Lower lobe of right lung (tissue), 2 donors: Measurements from ENCODE around the gene SPRY4. TPM values are rescaled to one million over a fixed set of nuclear protein-coding genes. Genes with fewer than 3 reads are reported as not detected.

Experiments used
- ATAC-seq, 2 donors: fragments of 200-7000 bp; cut with Tn5 transposase; one replicate each; pipeline ENCODE4 v1.9.1; 2020 to 2022; ENCODE audit warnings: mild to moderate bottlenecking in 2 of 2, moderate library complexity in 2 of 2
- DNase-seq: peaks from one replicate; pipeline ENCODE4 v3.0.0-alpha.2; 2020
- H3K27ac ChIP-seq: fragments of 200-600 bp; one replicate; pipeline ENCODE4 v1.8.0; 2022
- H3K27me3 ChIP-seq: fragments of 200-600 bp; one replicate; pipeline ENCODE4 v1.8.0; 2022; ENCODE audit warnings: low read depth
- H3K36me3 ChIP-seq: fragments of 200-600 bp; one replicate; pipeline ENCODE4 v1.8.0; 2022; ENCODE audit warnings: mild to moderate bottlenecking
- H3K4me1 ChIP-seq: fragments of 200-600 bp; one replicate; pipeline ENCODE4 v1.8.0; 2022
- H3K4me3 ChIP-seq: fragments of 200-600 bp; one replicate; pipeline ENCODE4 v1.8.0; 2022; ENCODE audit warnings: mild to moderate bottlenecking
- H3K9me3 ChIP-seq: fragments of 200-600 bp; one replicate; pipeline ENCODE4 v1.8.0; 2022
- intact Hi-C: fragments of 100-400 bp; cut with DNase I; formaldehyde crosslinking; loops from one replicate; pipeline ENCODE4 v1.11.0; 2022
- total RNA-seq: library from RNA; stranded (reverse); fragmentation: NEBNext Ultra II Directional; extraction: Animal tissue kit (Norgen Biotek cat#: 25700); gene quantifications from one replicate; pipeline ENCODE4 v1.2.1, GENCODE V29; 2021
- TF ChIP-seq, protein P1 (sequence below): fragments of 200-600 bp; IDR thresholded peaks from one replicate; pipeline ENCODE4 v1.8.0; 2022; ENCODE audit warnings: antibody characterized with exemption, mild to moderate bottlenecking
- donor health status: DM: no; HTN: yes; CAD: no; lungs with severe emphysema.

The SPRY4 gene
- total RNA-seq, 1 donor from 2014 or later, result 42.7 TPM

DNA sequence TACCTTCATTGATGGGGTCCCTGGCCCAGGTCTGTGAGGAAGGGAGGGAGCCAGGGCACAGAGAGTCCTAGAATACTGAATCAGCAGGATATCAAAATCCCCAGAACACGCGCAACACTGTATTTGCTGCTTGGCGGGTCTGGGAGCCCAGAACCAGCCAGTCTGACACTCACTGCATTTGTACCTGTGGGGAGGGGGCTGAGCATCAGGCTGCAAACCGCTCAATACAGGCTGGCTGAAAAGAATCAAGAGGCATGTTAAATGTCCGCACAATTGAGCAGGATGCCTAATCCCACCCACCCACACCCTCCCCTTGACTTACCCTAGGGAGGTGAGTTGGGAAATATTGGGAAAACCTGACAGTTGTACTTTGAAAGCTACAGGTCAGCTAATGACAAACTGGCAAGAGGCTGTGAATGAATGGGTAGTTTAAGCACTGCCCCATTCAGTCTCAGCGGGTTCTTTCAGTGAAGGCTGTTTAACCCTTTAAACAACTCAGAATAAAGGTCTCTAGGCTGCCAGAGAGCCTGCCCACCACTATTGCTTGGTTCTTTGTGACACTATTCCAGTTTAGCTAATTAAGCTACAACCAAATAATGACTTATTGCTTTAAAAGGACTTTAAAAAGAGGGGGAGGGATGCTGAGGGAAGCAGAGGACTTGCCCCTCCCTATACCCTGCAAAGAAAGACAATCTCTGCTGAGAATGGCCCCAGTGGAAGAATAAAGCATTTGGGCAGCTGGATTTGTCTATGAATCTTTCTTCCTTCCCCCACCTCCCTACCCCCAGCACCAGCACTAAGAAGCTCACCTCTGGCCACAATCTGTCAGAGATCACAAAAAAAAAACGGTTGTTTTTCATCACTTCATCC lies 5.0 kb downstream of the SPRY4 start:
- H3K36me3 ChIP-seq, result peaks cover under 1% of the 10 kb centered on the region
- H3K27me3 ChIP-seq, result peaks cover 25% of the 10 kb centered on the region
- no peak for ATAC-seq
- H3K4me1 ChIP-seq, result peaks cover 90% of the 10 kb centered on the region
- TF ChIP-seq, protein P1, sequence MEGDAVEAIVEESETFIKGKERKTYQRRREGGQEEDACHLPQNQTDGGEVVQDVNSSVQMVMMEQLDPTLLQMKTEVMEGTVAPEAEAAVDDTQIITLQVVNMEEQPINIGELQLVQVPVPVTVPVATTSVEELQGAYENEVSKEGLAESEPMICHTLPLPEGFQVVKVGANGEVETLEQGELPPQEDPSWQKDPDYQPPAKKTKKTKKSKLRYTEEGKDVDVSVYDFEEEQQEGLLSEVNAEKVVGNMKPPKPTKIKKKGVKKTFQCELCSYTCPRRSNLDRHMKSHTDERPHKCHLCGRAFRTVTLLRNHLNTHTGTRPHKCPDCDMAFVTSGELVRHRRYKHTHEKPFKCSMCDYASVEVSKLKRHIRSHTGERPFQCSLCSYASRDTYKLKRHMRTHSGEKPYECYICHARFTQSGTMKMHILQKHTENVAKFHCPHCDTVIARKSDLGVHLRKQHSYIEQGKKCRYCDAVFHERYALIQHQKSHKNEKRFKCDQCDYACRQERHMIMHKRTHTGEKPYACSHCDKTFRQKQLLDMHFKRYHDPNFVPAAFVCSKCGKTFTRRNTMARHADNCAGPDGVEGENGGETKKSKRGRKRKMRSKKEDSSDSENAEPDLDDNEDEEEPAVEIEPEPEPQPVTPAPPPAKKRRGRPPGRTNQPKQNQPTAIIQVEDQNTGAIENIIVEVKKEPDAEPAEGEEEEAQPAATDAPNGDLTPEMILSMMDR, result no peak
- peak overlapping the region; percentile 97 for H3K27ac ChIP-seq
- peak overlapping the region; percentile 76 for H3K4me3 ChIP-seq
- DNase-seq, result no peak
- H3K9me3 ChIP-seq, result no peaks in the 10 kb centered on the region
- intact Hi-C loops, result no loop called here

GRCh38 chr5:142319105-142319504 lies 5.7 kb downstream of the SPRY4 start:
- Histone ChIP-seq H3K4me1 (peaks cover 93% of the 10 kb centered on the region), H3K27ac (peak overlapping the region; percentile 97), H3K36me3 (peaks cover 7% of the 10 kb centered on the region), H3K9me3 (no peaks in the 10 kb centered on the region), H3K4me3 (peak overlapping the region; percentile 76), H3K27me3 (peaks cover 23% of the 10 kb centered on the region)
- DNase-seq (no peak), ATAC-seq (peak; percentile 31 to 46)
- intact Hi-C loops, result no loop called here
- TF ChIP-seq, protein P1, result no peak

GRCh38 chr5:142317753-142318152 lies 7.1 kb downstream of the SPRY4 start:
- Histone ChIP-seq H3K9me3 (no peaks in the 10 kb centered on the region), H3K27me3 (peaks cover 9% of the 10 kb centered on the region), H3K36me3 (peaks cover 18% of the 10 kb centered on the region), H3K4me1 (peaks cover 98% of the 10 kb centered on the region), H3K4me3 (no peak overlapping the region), H3K27ac (peak overlapping the region; percentile 50)
- no peak for ATAC-seq
- TF ChIP-seq, protein P1, result no peak
- intact Hi-C loops, result no loop called here
- no peak for DNase-seq

GRCh38 chr5:142317173-142317572 lies 7.6 kb downstream of the SPRY4 start:
- ATAC-seq (no peak), DNase-seq (no peak)
- Histone ChIP-seq H3K4me1 (peaks cover 98% of the 10 kb centered on the region), H3K27ac (peak overlapping the region; percentile 46), H3K4me3 (no peak overlapping the region), H3K9me3 (no peaks in the 10 kb centered on the region), H3K36me3 (peaks cover 23% of the 10 kb centered on the region), H3K27me3 (peaks cover 3% of the 10 kb centered on the region)
- TF ChIP-seq, protein P1, result no peak
- intact Hi-C loops, result no loop called here

DNA sequence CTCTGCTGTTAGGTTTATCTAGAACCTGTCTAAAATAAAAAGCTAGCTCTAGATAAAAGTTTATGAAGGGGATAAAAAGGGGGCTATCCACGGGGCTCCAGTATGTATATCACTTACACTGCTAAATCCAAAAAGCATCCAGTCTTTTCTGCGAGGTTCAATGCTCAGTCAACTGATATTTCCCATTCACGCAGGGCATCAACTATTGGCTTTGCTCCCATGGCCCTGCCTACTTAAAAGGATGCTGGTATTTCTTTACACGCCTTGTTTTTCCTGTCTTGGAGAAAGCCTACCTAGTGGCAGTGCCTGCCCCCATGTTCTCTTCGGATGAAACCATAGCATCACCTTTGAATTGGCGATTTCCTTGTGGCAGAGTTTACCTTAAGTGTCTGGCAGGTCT lies 8.1 kb downstream of the SPRY4 start:
- intact Hi-C loops, result no loop called here
- Histone ChIP-seq H3K27me3 (no peaks in the 10 kb centered on the region), H3K9me3 (no peaks in the 10 kb centered on the region), H3K4me1 (peaks cover 93% of the 10 kb centered on the region), H3K36me3 (peaks cover 26% of the 10 kb centered on the region), H3K4me3 (no peak overlapping the region), H3K27ac (peak overlapping the region; percentile 46)
- TF ChIP-seq, protein P1, result no peak
- DNase-seq (no peak), ATAC-seq (no peak)
